Measurements from ENCODE around the gene XRCC2. TPM values are rescaled to one million over a fixed set of nuclear protein-coding genes. Genes with fewer than 3 reads are reported as not detected.

The XRCC2 gene
- total RNA-seq, 2 donors from 2014 or later, result 10.1 to 41.2 TPM

DNA sequence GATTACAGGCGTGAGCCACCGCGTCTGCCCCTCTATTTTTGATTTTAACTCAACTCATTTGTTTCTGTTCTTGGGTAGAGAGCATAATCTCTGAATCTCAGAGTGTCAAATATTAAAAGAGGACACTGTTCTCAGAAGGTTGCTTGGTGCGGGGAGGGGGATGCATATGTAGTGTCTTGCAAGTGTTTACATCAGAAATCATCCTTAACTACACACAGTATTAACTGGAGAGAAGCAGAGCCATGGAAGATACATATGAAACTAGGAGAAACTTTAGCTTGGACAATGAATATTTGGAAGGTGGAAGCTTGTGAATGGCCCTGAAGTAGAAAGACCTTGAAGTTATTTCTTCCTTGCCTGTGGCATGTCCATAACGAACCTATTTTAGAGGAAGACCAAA is 57.5 kb downstream of the XRCC2 start:
- DNase-seq (ENCODE audit: low spot score) (no peak), ATAC-seq (no peak)
- Mint-ChIP-seq H3K36me3 (no peaks in the 10 kb centered on the region), H3K27me3 (no peaks in the 10 kb centered on the region), H3K27ac (no peak overlapping the region), H3K4me3 (no peak overlapping the region), H3K9me3 (no peaks in the 10 kb centered on the region), H3K4me1 (ENCODE audit: low read depth in 2 of 2) (no peaks in the 10 kb centered on the region)

- Mint-ChIP-seq H3K4me1 (ENCODE audit: low read depth in 2 of 2) (no peaks in the 10 kb centered on the region), H3K4me3 (no peak overlapping the region), H3K27ac (no peak overlapping the region), H3K9me3 (no peaks in the 10 kb centered on the region), H3K36me3 (no peaks in the 10 kb centered on the region), H3K27me3 (no peaks in the 10 kb centered on the region)
- DNase-seq (ENCODE audit: low spot score), result no peak
- ATAC-seq, result no peak
Observed at GRCh38 chr7:152617056-152617455, 58.9 kb downstream of the XRCC2 start.

DNA sequence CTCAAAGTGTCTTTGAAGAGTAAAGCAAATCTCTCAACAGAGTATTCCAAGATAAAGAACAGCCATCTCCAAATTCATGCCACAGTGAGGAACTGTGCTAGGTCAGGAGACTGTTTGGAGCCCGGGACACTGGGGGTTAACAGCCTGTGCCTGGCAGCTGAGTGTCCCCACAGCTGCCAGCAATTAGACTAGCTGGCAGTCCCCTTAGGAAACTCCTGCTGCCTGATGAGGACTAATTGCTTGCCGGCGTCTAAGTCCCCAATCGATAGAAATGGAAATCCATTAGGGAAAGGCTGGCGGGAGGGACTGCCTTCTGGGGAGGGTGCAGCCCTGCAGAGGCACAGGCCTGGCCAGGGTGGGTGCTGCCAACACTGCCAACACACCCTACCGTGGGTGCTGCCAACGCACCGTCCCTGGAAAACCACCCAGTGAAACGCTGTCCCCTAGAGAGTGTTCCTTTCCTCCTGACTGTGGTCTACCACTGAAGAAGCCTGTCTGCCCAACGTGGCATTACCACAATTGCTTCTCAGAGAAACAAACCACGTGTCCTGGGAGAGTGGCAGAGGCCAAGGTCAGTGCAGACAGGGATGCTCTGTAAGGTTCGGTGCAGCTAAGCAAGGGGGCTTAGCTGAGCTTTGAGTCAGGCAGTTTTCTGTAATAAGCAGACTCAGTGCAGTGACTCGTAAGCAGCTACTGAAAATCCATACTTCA is 60.8 kb downstream of the XRCC2 start:
- Mint-ChIP-seq H3K9me3 (no peaks in the 10 kb centered on the region), H3K27ac (no peak overlapping the region), H3K36me3 (no peaks in the 10 kb centered on the region), H3K4me1 (ENCODE audit: low read depth in 2 of 2) (no peaks in the 10 kb centered on the region), H3K27me3 (no peaks in the 10 kb centered on the region), H3K4me3 (no peak overlapping the region)
- ATAC-seq, result peak; percentile 52 to 55
- DNase-seq (ENCODE audit: low spot score), result no peak

DNA sequence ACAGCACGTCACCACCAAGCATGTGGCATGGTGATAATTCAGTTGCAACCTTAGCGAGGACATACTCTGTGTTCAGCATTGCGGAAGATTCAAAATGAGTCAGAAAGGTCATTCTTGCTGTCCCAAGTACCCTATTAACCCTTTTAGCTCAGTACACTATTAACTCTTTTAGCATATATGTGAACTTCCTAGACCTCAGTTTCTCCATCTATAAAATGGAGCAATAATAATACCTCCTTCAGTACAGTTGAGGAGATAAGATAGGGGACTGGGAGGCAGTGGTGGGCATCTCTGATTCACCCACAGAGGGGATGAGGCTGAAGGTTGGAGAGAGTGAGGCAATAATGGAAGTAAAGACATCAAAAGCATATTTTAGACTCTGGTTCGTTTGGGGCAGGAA is 67.3 kb downstream of the XRCC2 start:
- ATAC-seq, result no peak
- no peak for DNase-seq (ENCODE audit: low spot score)
- no peaks in the 10 kb centered on the region for H3K36me3 Mint-ChIP-seq
- peaks cover 0 to 5% of the 10 kb centered on the region in 2 donors for H3K27me3 Mint-ChIP-seq
- H3K4me3 Mint-ChIP-seq, result no peak overlapping the region
- H3K27ac Mint-ChIP-seq, result no peak overlapping the region
- no peaks in the 10 kb centered on the region for H3K9me3 Mint-ChIP-seq
- H3K4me1 Mint-ChIP-seq (ENCODE audit: low read depth in 2 of 2), result no peaks in the 10 kb centered on the region

DNA sequence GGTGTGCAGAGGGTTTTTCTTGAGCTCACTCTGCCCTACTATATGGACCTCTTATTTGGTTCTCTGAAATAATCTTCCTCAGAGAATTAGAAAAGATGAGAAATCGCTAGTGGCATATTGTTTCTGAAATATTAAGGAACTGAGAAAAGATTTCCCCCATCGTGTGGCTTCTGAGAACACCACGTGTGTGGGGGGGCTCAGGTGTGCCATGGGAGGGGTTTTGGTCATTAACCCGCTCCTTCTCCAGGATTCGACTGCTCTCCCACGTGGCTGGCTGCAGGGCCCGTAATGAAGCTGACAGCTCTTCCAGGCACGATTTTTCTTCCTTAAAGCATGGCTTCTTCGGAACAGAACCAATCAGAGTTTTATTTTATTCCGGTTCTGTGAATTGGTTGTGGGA is 67.7 kb downstream of the XRCC2 start:
- Mint-ChIP-seq H3K9me3 (no peaks in the 10 kb centered on the region), H3K36me3 (no peaks in the 10 kb centered on the region), H3K27ac (no peak overlapping the region)

GRCh38 chr7:152607007-152607406 is 68.9 kb downstream of the XRCC2 start:
- no peaks in the 10 kb centered on the region for H3K36me3 Mint-ChIP-seq
- H3K27me3 Mint-ChIP-seq, result peaks cover 0 to 5% of the 10 kb centered on the region in 2 donors

More for the DNA sequence above, 67.7 kb downstream of the XRCC2 start:
- Mint-ChIP-seq H3K27me3 (peaks cover 0 to 5% of the 10 kb centered on the region in 2 donors), H3K4me1 (ENCODE audit: low read depth in 2 of 2) (no peaks in the 10 kb centered on the region), H3K4me3 (no peak overlapping the region)
- no peak for ATAC-seq
- DNase-seq (ENCODE audit: low spot score), result no peak

DNA sequence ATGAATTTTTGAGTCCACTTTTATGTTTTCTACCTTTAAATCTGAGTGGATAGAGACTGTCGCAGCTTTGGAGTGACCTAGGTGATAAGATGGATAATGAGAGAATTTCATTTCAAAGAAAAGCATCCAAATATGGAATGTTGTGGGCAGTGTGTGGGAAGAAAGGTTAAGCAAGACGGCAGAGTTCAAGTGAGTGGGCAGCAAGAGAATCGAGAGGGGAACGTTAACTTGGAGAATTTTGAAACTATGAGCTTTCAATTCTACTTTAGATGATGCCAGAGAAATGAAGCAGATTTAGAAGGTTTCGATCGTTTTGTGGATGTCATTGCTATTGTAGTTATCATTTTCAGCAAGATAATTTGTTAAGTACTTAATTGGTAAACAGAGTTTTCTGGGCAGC is 73.0 kb downstream of the XRCC2 start:
- no peak overlapping the region for H3K27ac Mint-ChIP-seq
- H3K27me3 Mint-ChIP-seq, result no peaks in the 10 kb centered on the region
- H3K4me1 Mint-ChIP-seq (ENCODE audit: low read depth in 2 of 2), result no peaks in the 10 kb centered on the region
- H3K4me3 Mint-ChIP-seq, result no peak overlapping the region
- H3K9me3 Mint-ChIP-seq, result no peaks in the 10 kb centered on the region
- DNase-seq (ENCODE audit: low spot score) (no peak), ATAC-seq (no peak)
- no peaks in the 10 kb centered on the region for H3K36me3 Mint-ChIP-seq

More at GRCh38 chr7:152607007-152607406, 68.9 kb downstream of the XRCC2 start:
- ATAC-seq, result no peak
- H3K4me1 Mint-ChIP-seq (ENCODE audit: low read depth in 2 of 2), result no peaks in the 10 kb centered on the region
- H3K9me3 Mint-ChIP-seq, result no peaks in the 10 kb centered on the region
- no peak for DNase-seq (ENCODE audit: low spot score)
- H3K4me3 Mint-ChIP-seq, result no peak overlapping the region
- H3K27ac Mint-ChIP-seq, result no peak overlapping the region

DNA sequence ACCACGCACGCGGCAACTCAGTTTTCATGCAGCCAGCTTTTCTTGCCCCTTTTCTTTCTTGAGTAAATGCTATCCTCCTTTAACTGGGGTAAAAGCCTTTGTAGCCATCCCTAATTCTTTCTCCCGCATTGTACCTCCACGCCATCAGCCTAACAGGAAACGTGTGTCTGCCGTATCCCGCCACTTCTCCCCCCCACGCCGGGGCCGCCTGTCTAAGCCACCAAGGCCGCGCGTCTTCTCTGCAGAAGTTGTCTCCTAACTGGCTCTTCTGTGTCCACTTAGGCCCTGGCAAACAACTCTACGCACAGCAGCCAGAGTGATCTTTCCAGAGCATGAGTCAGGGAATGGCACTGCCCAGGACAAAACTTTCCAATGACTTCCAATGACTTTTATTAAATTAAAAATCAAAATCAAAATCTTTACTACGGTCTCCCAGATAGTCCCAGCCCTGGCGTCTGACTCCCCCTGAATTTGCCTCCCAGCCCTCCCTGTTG is 74.6 kb downstream of the XRCC2 start:
- Mint-ChIP-seq H3K27ac (no peak overlapping the region), H3K4me1 (ENCODE audit: low read depth in 2 of 2) (no peaks in the 10 kb centered on the region), H3K9me3 (no peaks in the 10 kb centered on the region), H3K36me3 (no peaks in the 10 kb centered on the region), H3K27me3 (no peaks in the 10 kb centered on the region), H3K4me3 (no peak overlapping the region)
- ATAC-seq (no peak), DNase-seq (ENCODE audit: low spot score) (no peak)

- no peaks in the 10 kb centered on the region for H3K4me1 Mint-ChIP-seq (ENCODE audit: low read depth in 2 of 2)
- DNase-seq (ENCODE audit: low spot score), result no peak
- H3K36me3 Mint-ChIP-seq, result no peaks in the 10 kb centered on the region
- H3K27ac Mint-ChIP-seq, result no peak overlapping the region
- H3K4me3 Mint-ChIP-seq, result no peak overlapping the region
- ATAC-seq, result no peak
- H3K27me3 Mint-ChIP-seq, result no peaks in the 10 kb centered on the region
- H3K9me3 Mint-ChIP-seq, result no peaks in the 10 kb centered on the region
Observed at GRCh38 chr7:152600266-152600665, 75.7 kb downstream of the XRCC2 start.

DNA sequence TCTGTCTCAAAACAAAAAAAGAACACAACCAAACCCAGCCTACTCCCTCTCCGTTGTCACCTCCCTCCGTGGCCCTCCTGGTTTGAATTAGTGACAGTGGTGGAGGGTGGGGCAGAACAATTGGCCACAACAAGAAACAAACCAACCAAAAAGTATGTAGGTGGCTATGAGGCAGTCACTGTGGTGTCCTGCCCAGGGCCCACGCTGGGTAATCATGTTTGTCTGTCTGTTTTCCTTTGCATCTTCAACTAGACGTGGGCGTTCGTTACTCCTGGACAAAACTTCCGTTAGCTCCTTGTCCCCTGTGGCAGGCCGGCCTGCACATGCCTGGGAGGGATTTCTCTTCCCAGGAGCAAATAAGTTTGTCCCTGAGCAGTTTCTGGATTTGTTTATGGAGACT is 78.4 kb downstream of the XRCC2 start:
- DNase-seq (ENCODE audit: low spot score) (no peak), ATAC-seq (no peak)
- H3K27me3 Mint-ChIP-seq, result no peaks in the 10 kb centered on the region
- H3K36me3 Mint-ChIP-seq, result no peaks in the 10 kb centered on the region
- H3K27ac Mint-ChIP-seq, result no peak overlapping the region
- H3K4me3 Mint-ChIP-seq, result no peak overlapping the region
- no peaks in the 10 kb centered on the region for H3K4me1 Mint-ChIP-seq (ENCODE audit: low read depth in 2 of 2)
- H3K9me3 Mint-ChIP-seq, result no peaks in the 10 kb centered on the region

DNA sequence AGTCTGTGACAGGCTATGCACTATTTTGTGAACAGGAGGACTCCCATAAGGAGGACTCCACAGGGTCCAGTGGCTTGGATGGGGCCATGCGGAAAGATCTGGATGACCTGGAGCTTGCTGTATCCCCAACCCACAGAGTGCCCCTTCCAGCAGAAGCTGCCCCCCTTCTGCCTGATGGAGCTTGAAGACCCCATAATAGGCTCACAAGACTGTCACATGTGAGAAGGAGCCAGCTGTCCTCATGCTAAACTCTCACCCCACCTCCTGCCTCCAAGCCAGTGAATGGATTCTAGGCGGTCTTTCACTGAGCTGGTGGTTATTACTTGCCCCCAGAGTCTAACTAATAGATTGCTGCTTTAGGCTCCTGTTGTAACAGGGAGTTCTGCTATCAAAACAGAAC is 79.1 kb downstream of the XRCC2 start:
- H3K27ac Mint-ChIP-seq, result no peak overlapping the region
- no peaks in the 10 kb centered on the region for H3K4me1 Mint-ChIP-seq (ENCODE audit: low read depth in 2 of 2)

More for the DNA sequence above, 79.1 kb downstream of the XRCC2 start:
- Mint-ChIP-seq H3K36me3 (no peaks in the 10 kb centered on the region), H3K9me3 (no peaks in the 10 kb centered on the region), H3K27me3 (no peaks in the 10 kb centered on the region), H3K4me3 (no peak overlapping the region)
- ATAC-seq (no peak), DNase-seq (ENCODE audit: low spot score) (no peak)

Other genes with a start within 250 kb of the XRCC2 start
- gene KMT2C, start 240.1 kb downstream of the XRCC2 start, total RNA-seq, result 100 to 1,000 TPM in 1 of 2 donors, 10 to 100 TPM in 1; 71.2 to 105 TPM
- 10 to 100 TPM in 1 of 2 donors, 1 to 10 TPM in 1; 7.2 to 12.9 TPM for gene ACTR3B, start 83.6 kb upstream of the XRCC2 start, total RNA-seq